ENCODE data around the gene CCDC38.
"Not testable (repeated sequence)": the region's sequence is repeated elsewhere in the genome, so short reads cannot be mapped to it uniquely, and the experiment has no call there.

The CCDC38 gene

GRCh38 chr12:95880895-95881294 lies 61.5 kb downstream of the CCDC38 start:
- H3K9me3 Mint-ChIP-seq, result no peaks in the 10 kb centered on the region
- H3K36me3 Mint-ChIP-seq, result peaks cover 6% of the 10 kb centered on the region
- H3K27me3 Mint-ChIP-seq, result no peaks in the 10 kb centered on the region
- no peaks in the 10 kb centered on the region for H3K4me1 Mint-ChIP-seq
- no peak for ATAC-seq
- no peak overlapping the region for H3K27ac Mint-ChIP-seq
- H3K4me3 Mint-ChIP-seq, result no peak overlapping the region

DNA sequence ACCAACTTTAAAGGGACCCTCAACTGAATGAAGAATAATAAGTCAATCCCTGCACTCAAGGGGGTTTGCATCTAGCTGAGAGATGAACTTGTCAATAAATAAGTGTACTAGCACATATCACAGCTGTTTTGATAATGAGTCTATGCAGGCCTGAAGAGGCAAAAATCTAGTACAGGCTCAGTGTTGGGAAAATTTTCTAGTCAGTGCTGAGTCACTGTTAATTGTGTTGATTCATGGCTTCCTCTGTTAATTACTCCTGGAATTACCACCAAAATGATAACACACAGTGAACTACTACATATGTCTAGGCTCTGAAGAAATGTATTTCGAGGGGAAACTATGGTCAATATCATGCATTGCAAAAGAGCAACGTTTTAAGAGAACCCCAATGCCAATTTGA lies 64.8 kb downstream of the CCDC38 start:
- H3K27me3 Mint-ChIP-seq, result no peaks in the 10 kb centered on the region
- H3K36me3 Mint-ChIP-seq, result peaks cover 27% of the 10 kb centered on the region
- no peaks in the 10 kb centered on the region for H3K4me1 Mint-ChIP-seq
- no peaks in the 10 kb centered on the region for H3K9me3 Mint-ChIP-seq
- no peak overlapping the region for H3K27ac Mint-ChIP-seq
- H3K4me3 Mint-ChIP-seq, result no peak overlapping the region
- ATAC-seq, result no peak

GRCh38 chr12:95874452-95874851 lies 68.0 kb downstream of the CCDC38 start:
- Mint-ChIP-seq H3K36me3 (peaks cover 38% of the 10 kb centered on the region), H3K4me1 (peaks cover under 1% of the 10 kb centered on the region), H3K27ac (no peak overlapping the region), H3K4me3 (no peak overlapping the region), H3K9me3 (no peaks in the 10 kb centered on the region), H3K27me3 (no peaks in the 10 kb centered on the region)
- ATAC-seq, result no peak

DNA sequence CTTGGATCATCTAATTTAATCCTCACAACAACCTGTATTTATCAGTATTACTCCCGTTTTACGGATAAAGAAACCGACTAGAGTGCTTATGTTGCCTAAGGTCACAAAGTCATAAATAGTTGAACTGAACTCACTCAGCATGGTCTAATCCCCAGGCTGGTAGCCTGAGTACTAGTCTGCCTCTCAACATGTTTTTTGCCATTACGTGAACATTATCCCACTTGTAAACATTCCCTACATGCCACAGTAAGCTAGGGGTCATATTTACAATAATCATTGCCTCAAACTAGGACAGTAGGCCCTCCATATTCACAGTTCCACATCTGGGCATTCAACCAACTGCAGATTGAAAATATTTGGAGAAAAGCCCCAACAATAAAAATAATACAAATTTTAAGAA lies 71.5 kb downstream of the CCDC38 start:
- Mint-ChIP-seq H3K4me3 (no peak overlapping the region), H3K9me3 (no peaks in the 10 kb centered on the region), H3K4me1 (peaks cover 9% of the 10 kb centered on the region), H3K36me3 (peaks cover 58% of the 10 kb centered on the region), H3K27ac (no peak overlapping the region), H3K27me3 (no peaks in the 10 kb centered on the region)
- no peak for ATAC-seq

GRCh38 chr12:95863337-95863736 lies 79.1 kb downstream of the CCDC38 start:
- Mint-ChIP-seq H3K4me3 (no peak overlapping the region), H3K27me3 (no peaks in the 10 kb centered on the region), H3K9me3 (no peaks in the 10 kb centered on the region), H3K36me3 (peaks cover 54% of the 10 kb centered on the region), H3K4me1 (peaks cover 13% of the 10 kb centered on the region), H3K27ac (no peak overlapping the region)
- ATAC-seq, result no peak

DNA sequence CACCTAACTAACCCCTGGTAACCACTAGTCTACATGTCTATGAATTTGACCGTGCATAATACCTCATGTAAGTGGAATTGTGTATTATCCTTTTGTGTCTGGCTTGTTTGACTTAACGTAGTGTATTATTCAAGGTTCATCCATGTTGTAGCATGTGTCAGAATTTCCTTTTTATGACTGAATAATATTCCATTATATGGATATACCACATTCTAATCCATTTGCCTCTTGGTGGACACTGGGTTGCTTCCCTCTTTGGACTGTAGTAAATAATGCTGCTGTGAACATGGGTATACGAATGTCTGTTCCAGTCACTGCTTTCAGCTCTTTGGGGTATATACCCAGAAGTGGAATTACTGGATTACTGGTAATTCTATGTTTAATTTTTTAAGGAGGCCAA lies 80.4 kb downstream of the CCDC38 start:
- Mint-ChIP-seq H3K36me3 (peaks cover 44% of the 10 kb centered on the region), H3K27ac (no peak overlapping the region), H3K4me1 (peaks cover 19% of the 10 kb centered on the region), H3K4me3 (no peak overlapping the region), H3K27me3 (peaks cover 7% of the 10 kb centered on the region), H3K9me3 (no peaks in the 10 kb centered on the region)
- no peak for ATAC-seq

DNA sequence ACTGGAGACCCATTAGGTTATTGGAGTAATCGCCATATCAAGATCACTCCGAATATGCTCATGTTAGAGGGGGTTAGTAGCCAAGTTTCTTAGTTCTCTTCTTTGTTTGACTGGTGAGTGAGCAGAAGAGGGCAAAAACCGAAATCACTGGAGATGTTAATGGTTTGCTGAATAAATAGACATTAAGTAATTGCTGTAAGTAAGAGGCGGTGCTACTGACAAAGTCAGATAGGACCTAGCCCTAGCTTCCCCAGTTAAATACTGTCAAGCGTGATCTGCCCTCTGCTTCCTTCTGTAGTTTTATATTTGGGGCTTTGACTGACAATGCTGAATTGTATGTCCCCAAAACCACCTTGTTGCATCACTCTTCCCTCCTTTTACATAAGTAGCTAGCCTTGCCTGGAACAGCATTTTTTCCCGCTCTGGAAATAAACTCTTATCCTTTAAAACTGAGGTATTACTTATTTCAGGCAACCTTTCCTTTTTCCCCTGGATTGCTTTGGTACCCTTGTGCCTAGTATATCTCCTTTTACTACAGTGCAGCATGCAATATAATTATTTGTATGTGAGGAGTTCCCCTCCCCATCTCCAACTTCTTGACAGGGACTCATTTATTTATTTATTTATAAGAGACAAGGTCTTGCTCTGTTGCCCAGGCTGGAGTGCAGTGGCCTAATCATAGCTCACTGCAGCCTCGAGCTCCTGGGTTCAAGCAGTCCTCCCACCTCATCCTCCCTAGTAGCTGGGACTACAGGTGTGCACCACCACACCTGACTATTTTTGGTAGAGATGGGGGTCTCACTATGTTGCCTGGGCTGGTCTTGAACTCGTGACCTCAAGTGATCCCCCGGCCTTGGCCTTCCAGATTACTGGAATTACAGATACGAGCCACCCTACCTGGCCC lies 82.2 kb downstream of the CCDC38 start:
- Mint-ChIP-seq H3K27ac (no peak overlapping the region), H3K4me3 (peak overlapping the region; percentile 60), H3K36me3 (peaks cover 36% of the 10 kb centered on the region), H3K27me3 (peaks cover 7% of the 10 kb centered on the region), H3K9me3 (no peaks in the 10 kb centered on the region), H3K4me1 (peaks cover 19% of the 10 kb centered on the region)
- no peak for ATAC-seq

DNA sequence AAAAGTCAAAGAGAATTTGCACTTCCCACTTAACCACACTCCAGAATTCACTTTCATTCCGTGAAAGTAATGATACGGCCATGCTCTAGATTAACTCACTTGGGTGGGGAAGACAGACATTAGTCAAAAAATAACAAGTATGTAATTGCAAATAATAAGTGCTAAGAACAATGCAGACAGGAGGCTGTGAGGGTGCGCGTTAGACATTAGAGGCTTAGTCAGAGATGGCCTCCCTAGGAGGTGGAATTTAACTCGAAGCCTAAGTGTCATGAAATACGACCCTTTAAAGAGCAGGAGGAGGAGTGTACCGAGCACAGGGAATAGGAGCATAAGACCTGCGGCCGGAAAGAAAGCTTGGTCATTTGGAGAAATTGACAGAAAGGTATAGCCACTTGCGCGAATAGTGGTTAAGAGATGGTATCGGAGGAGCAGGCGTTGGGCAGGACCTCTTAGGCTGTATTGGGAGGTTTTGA lies 83.0 kb downstream of the CCDC38 start:
- H3K27me3 Mint-ChIP-seq, result peaks cover 14% of the 10 kb centered on the region
- H3K4me3 Mint-ChIP-seq, result no peak overlapping the region
- no peaks in the 10 kb centered on the region for H3K9me3 Mint-ChIP-seq
- H3K4me1 Mint-ChIP-seq, result peaks cover 19% of the 10 kb centered on the region
- peaks cover 35% of the 10 kb centered on the region for H3K36me3 Mint-ChIP-seq
- ATAC-seq, result no peak
- H3K27ac Mint-ChIP-seq, result no peak overlapping the region

GRCh38 chr12:95858451-95859343 lies 83.7 kb downstream of the CCDC38 start, which contains the start of gene SNRPF:
Gene SNRPF, plus strand, starts transcription at chr12:95858952. Its CDS starts 122 bp downstream, at chr12:95859074.
- H3K27me3 Mint-ChIP-seq, result peaks cover 16% of the 10 kb centered on the region
- peaks cover 18% of the 10 kb centered on the region for H3K4me1 Mint-ChIP-seq
- no peak within 1 kb of the TSS for H3K4me3 Mint-ChIP-seq
- no peaks in the 10 kb centered on the region for H3K9me3 Mint-ChIP-seq
- ATAC-seq, result peak; percentile 100
- H3K27ac Mint-ChIP-seq, result no peak within 1 kb of the TSS
- peaks cover 28% of the 10 kb centered on the region for H3K36me3 Mint-ChIP-seq

- Mint-ChIP-seq H3K4me1 (peaks cover 12% of the 10 kb centered on the region), H3K9me3 (no peaks in the 10 kb centered on the region), H3K27ac (no peak overlapping the region), H3K36me3 (peaks cover 19% of the 10 kb centered on the region), H3K4me3 (no peak overlapping the region), H3K27me3 (peaks cover 16% of the 10 kb centered on the region)
- no peak for ATAC-seq
These were observed 84.6 kb downstream of the CCDC38 start for GRCh38 chr12:95857799-95858198.

- no peak overlapping the region for H3K4me3 Mint-ChIP-seq
- H3K27me3 Mint-ChIP-seq, result peaks cover 16% of the 10 kb centered on the region
These were observed 85.3 kb downstream of the CCDC38 start for GRCh38 chr12:95857156-95857555.

DNA sequence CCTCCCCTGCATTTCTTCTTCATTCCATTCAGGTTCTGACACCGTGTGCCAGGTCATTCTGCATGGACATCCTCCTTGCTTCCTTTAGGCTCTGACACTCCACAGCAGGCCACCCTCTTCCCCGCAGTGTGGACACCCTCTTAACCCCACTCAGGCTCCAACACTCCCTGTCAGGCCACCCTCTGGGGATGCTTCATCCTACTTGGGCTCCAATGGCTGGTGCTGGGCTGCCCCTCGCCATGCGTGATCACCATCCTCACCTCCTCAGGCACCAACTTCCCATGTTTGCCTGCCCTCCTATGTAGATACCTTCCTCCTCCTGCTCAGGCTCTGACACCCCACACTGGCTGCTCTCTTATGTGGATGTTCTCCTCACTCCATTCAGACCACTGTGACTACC lies 90.3 kb downstream of the CCDC38 start:
- H3K4me1 Mint-ChIP-seq, result no peaks in the 10 kb centered on the region
- no peak for ATAC-seq
- no peaks in the 10 kb centered on the region for H3K36me3 Mint-ChIP-seq
- no peaks in the 10 kb centered on the region for H3K9me3 Mint-ChIP-seq
- H3K27ac Mint-ChIP-seq, result no peak overlapping the region
- peaks cover 24% of the 10 kb centered on the region for H3K27me3 Mint-ChIP-seq
- H3K4me3 Mint-ChIP-seq, result no peak overlapping the region

More at GRCh38 chr12:95857156-95857555, 85.3 kb downstream of the CCDC38 start:
- H3K4me1 Mint-ChIP-seq, result peaks cover 9% of the 10 kb centered on the region
- ATAC-seq, result no peak
- no peak overlapping the region for H3K27ac Mint-ChIP-seq
- H3K9me3 Mint-ChIP-seq, result no peaks in the 10 kb centered on the region
- H3K36me3 Mint-ChIP-seq, result peaks cover 13% of the 10 kb centered on the region

GRCh38 chr12:95851606-95852005 lies 90.8 kb downstream of the CCDC38 start:
- H3K4me1 Mint-ChIP-seq, result no peaks in the 10 kb centered on the region
- no peaks in the 10 kb centered on the region for H3K36me3 Mint-ChIP-seq
- no peak overlapping the region for H3K27ac Mint-ChIP-seq
- H3K9me3 Mint-ChIP-seq, result no peaks in the 10 kb centered on the region
- peaks cover 29% of the 10 kb centered on the region for H3K27me3 Mint-ChIP-seq
- no peak overlapping the region for H3K4me3 Mint-ChIP-seq
- ATAC-seq, result no peak

DNA sequence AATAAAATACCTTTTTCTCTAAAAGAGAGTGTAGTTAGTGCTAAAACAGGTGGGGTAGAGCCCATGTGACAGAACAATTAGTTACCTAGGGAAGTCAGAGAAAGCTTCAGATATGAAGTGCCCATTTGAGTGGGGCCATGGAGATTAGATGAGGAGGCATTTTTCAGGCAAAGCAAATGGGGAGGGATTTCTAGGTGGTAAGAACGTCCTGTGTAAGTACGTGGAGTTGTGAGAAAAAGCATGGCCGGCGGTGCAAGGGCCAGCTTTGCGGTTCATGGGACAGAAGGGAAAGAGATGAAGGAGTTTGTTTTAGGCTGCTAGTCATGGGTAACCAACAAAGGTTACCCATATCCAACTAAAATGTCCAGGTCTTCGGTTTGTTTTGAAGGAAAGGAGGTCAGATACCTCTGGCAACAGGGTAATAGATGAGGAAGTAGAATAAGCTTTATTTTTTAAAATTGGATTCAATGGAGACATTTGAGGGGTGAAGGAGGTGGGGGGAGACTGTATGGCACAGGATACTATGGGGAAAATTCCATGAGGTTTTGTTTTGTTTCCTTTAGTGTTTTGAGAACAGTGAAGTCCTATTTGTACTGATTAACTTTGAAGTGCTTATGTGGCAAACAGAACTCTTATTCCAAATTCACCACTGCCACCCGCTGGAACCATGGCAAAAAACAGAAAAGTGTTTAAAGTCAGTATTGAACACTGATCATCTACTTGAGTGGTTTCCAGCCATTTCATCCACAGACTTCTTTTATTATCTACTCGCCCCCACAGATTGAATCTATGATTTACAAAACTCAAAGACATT lies 93.6 kb downstream of the CCDC38 start:
- no peak for ATAC-seq
- no peaks in the 10 kb centered on the region for H3K4me1 Mint-ChIP-seq
- no peak overlapping the region for H3K4me3 Mint-ChIP-seq
- H3K36me3 Mint-ChIP-seq, result no peaks in the 10 kb centered on the region
- no peaks in the 10 kb centered on the region for H3K9me3 Mint-ChIP-seq
- H3K27me3 Mint-ChIP-seq, result peaks cover 40% of the 10 kb centered on the region
- H3K27ac Mint-ChIP-seq, result no peak overlapping the region

- ATAC-seq, H3K36me3 Mint-ChIP-seq, H3K27ac Mint-ChIP-seq, H3K4me1 Mint-ChIP-seq, H3K4me3 Mint-ChIP-seq, H3K9me3 Mint-ChIP-seq: not testable (repeated sequence)
- H3K27me3 Mint-ChIP-seq, result peaks cover 45% of the 10 kb centered on the region
These were observed 100.0 kb downstream of the CCDC38 start for GRCh38 chr12:95842426-95842825.

Measured in stimulated activated memory B cell treated with anti-CD40 and anti-IgM and Interleukin-4, amounts not matched to agents 10 μg/mL and 1 μg/mL and 100 μg/mL, for 72 hours (primary cell).